WERI-Rb-1 (cell line): ENCODE measurements around the gene CFAP99.

ENCODE experiments used
- DNase-seq: peaks from one replicate; pipeline ENCODE4 v3.0.0-alpha.2; 2020
- H3K27ac ChIP-seq: fragments of 250-450 bp; sonication (Bioruptor Pico); 2 replicates; pipeline ENCODE4 v1.5.1; 2020; ENCODE audit warnings: mild to moderate bottlenecking, moderate library complexity
- H3K27me3 ChIP-seq: fragments of 250-450 bp; sonication (Bioruptor Pico); 2 replicates; pipeline ENCODE4 v1.5.1; 2021; ENCODE audit warnings: mild to moderate bottlenecking, low read depth, moderate library complexity; ENCODE audit not compliant: insufficient read depth, severe bottlenecking
- H3K36me3 ChIP-seq: fragments of 250-450 bp; sonication (Bioruptor Pico); 2 replicates; pipeline ENCODE4 v1.5.1; 2020; ENCODE audit warnings: mild to moderate bottlenecking, moderate library complexity
- H3K4me3 ChIP-seq: 2 replicates; pipeline ENCODE4 v1.5.1; 2011; ENCODE audit warnings: low read depth, mild to moderate bottlenecking, control low read depth, low read length
- H3K9me3 ChIP-seq: fragments of 250-450 bp; sonication (Bioruptor Pico); 2 replicates; pipeline ENCODE4 v1.5.1; 2021; ENCODE audit warnings: mild to moderate bottlenecking, moderate library complexity; ENCODE audit not compliant: severe bottlenecking
- CTCF ChIP-seq: IDR thresholded peaks from 2 replicates; pipeline ENCODE4 v1.5.1; 2011; ENCODE audit warnings: low read depth, mild to moderate bottlenecking, control low read depth, inconsistent platforms, low read length

The CFAP99 gene

GRCh38 chr4:2394528-2394927 is 24.2 kb upstream of the CFAP99 start:
- Histone ChIP-seq H3K27ac (no peak overlapping the region), H3K27me3 (no peaks in the 10 kb centered on the region), H3K36me3 (no peaks in the 10 kb centered on the region), H3K4me3 (no peak overlapping the region), H3K9me3 (no peaks in the 10 kb centered on the region)
- DNase-seq, result no peak
- no peak for TF ChIP-seq CTCF

GRCh38 chr4:2395038-2395437 is 23.7 kb upstream of the CFAP99 start:
- Histone ChIP-seq H3K27me3 (no peaks in the 10 kb centered on the region), H3K4me3 (no peak overlapping the region)

GRCh38 chr4:2395584-2395983 is 23.2 kb upstream of the CFAP99 start:
- DNase-seq, result no peak
- Histone ChIP-seq H3K27me3 (no peaks in the 10 kb centered on the region), H3K36me3 (no peaks in the 10 kb centered on the region), H3K9me3 (no peaks in the 10 kb centered on the region), H3K27ac (no peak overlapping the region), H3K4me3 (no peak overlapping the region)
- TF ChIP-seq CTCF, result no peak

More at GRCh38 chr4:2395038-2395437, 23.7 kb upstream of the CFAP99 start:
- Histone ChIP-seq H3K9me3 (no peaks in the 10 kb centered on the region), H3K27ac (no peak overlapping the region), H3K36me3 (no peaks in the 10 kb centered on the region)
- DNase-seq, result no peak
- no peak for TF ChIP-seq CTCF

GRCh38 chr4:2396781-2397368 is 21.9 kb upstream of the CFAP99 start:
- Histone ChIP-seq H3K36me3 (no peaks in the 10 kb centered on the region), H3K4me3 (no peak overlapping the region), H3K27me3 (no peaks in the 10 kb centered on the region), H3K9me3 (no peaks in the 10 kb centered on the region), H3K27ac (no peak overlapping the region)
- no peak for DNase-seq
- no peak for TF ChIP-seq CTCF

GRCh38 chr4:2397596-2398379 is 21.0 kb upstream of the CFAP99 start:
- Histone ChIP-seq H3K4me3 (no peak overlapping the region), H3K27ac (no peak overlapping the region), H3K36me3 (no peaks in the 10 kb centered on the region), H3K9me3 (no peaks in the 10 kb centered on the region), H3K27me3 (no peaks in the 10 kb centered on the region)
- DNase-seq, result no peak
- TF ChIP-seq CTCF, result no peak
